Measurements from ENCODE around the gene UNC93B1. TPM values are rescaled to one million over a fixed set of nuclear protein-coding genes. Genes with fewer than 3 reads are reported as not detected.

Gene UNC93B1
- total and polyA plus RNA-seq, 2 of the 13 experiments (the other 11 are each of a cell fraction or from before 2014, with no cell fraction given): 8.8 to 18.9 TPM

DNA sequence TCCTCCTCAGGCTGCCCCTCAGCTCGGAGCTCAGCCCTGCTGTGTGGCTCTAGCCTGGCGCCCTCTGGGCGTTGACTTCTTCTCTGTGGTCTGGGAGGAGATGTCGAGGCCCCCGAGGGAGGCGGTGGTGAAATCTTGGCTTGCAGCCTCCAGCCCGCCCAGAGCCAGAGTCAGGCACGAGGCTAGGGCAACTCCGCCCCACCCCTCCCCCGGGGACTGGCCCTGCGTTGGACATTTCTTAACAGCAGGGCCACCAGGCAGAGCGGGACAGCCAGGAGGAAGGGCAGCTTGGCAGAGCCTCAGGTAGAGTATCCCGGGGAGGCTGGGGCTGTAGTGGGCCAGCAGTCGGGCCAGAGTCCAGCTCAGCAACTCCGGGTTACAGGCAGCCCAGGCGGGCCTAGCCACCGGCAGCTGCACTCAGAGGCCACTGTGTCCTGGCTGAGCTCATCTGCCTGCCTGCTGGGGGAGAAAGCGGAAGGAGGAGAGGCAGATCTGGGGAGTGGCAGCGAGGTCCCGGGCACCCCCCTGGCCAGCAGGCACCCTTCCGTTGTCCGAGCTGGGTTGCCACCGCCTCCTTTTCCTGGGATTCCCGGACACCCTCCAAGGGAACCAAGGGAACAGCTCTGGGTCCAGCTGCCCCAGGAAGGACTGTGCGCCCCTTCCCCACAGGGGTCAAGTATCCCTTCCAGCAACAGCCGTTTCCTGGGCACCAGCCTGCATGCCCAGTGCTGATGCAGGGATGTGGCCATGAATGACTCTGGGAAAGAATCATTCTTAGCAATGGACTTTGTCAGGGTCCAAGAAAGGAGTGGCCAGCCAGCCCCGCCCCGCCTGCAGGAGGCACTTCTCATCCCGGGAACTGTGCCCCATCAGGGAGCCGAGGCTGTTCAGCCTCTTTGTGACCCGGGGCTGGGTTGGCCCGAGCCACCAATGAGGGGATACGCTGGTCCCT is 6.5 kb upstream of the UNC93B1 start, which contains the start of gene ALDH3B1 (continued):
- TF ChIP-seq, protein P1, sequence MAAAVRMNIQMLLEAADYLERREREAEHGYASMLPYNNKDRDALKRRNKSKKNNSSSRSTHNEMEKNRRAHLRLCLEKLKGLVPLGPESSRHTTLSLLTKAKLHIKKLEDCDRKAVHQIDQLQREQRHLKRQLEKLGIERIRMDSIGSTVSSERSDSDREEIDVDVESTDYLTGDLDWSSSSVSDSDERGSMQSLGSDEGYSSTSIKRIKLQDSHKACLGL (CRISPR knock-in tag; IDR thresholded peaks at IDR 0.05): no peak
- 0 out of 2 replicates have a peak, but pooled peaks have one; percentile 47 for TF ChIP-seq ZNF543 (CRISPR knock-in tag; IDR thresholded peaks at IDR 0.05)
- TF ChIP-seq, protein P2, sequence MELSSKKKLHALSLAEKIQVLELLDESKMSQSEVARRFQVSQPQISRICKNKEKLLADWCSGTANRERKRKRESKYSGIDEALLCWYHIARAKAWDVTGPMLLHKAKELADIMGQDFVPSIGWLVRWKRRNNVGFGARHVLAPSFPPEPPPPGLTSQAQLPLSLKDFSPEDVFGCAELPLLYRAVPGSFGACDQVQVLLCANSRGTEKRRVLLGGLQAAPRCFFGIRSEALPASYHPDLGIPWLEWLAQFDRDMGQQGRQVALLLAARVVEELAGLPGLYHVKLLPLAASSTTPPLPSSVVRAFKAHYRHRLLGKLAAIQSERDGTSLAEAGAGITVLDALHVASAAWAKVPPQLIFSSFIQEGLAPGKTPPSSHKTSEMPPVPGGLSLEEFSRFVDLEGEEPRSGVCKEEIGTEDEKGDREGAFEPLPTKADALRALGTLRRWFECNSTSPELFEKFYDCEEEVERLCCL (CRISPR knock-in tag; IDR thresholded peaks at IDR 0.05; ENCODE audit: borderline replicate concordance): no peak
- no peak for TF ChIP-seq ZNF333 (CRISPR knock-in tag; IDR thresholded peaks at IDR 0.05; ENCODE audit: borderline replicate concordance)
- TF ChIP-seq ZNF224 (CRISPR knock-in tag; IDR thresholded peaks at IDR 0.05): 0 out of 2 replicates have a peak, but pooled peaks have one; percentile 49
- peak; percentile 80; the same call in 1 of the 2 replicates for TF ChIP-seq ZNF564 (CRISPR knock-in tag; IDR thresholded peaks at IDR 0.05)
- peak; percentile 59 for TF ChIP-seq SALL1 (CRISPR knock-in tag; IDR thresholded peaks at IDR 0.05)
- no peak for TF ChIP-seq ZNF710 (CRISPR knock-in tag; IDR thresholded peaks at IDR 0.05; ENCODE audit: borderline replicate concordance)
- TF ChIP-seq ZNF30 (CRISPR knock-in tag; IDR thresholded peaks at IDR 0.05): peak; percentile 38; the same call in 1 of the 2 replicates
- TF ChIP-seq RCOR2 (CRISPR knock-in tag; IDR thresholded peaks at IDR 0.05): 0 out of 2 replicates have a peak, but pooled peaks have one; percentile 16
- TF ChIP-seq ZNF577 (CRISPR knock-in tag; IDR thresholded peaks at IDR 0.05; ENCODE audit: borderline replicate concordance, low read depth): 0 out of 2 replicates have a peak, but pooled peaks have one; percentile 36
- TF ChIP-seq TFDP1 (CRISPR knock-in tag; IDR thresholded peaks at IDR 0.05; ENCODE audit: borderline replicate concordance): peak; percentile 78
- no peak for TF ChIP-seq ZNF354B (CRISPR knock-in tag; IDR thresholded peaks at IDR 0.05)
- TF ChIP-seq ZNF629 (CRISPR knock-in tag; conservative IDR thresholded peaks at IDR 0.05): peak; percentile 48; the same call in 1 of the 2 replicates
- no peak for TF ChIP-seq MAFF (IDR thresholded peaks at IDR 0.05; ENCODE audit: low read depth, low read length)
- no peak for TF ChIP-seq ARNT (IDR thresholded peaks at IDR 0.05)
- TF ChIP-seq SRSF1 (optimal IDR thresholded peaks at IDR 0.05; ENCODE audit: low read depth, low read length): peak; percentile 85
- TF ChIP-seq IKZF5 (CRISPR knock-in tag; IDR thresholded peaks at IDR 0.05): 0 out of 2 replicates have a peak, but pooled peaks have one; percentile 54
- TF ChIP-seq, protein P3, sequence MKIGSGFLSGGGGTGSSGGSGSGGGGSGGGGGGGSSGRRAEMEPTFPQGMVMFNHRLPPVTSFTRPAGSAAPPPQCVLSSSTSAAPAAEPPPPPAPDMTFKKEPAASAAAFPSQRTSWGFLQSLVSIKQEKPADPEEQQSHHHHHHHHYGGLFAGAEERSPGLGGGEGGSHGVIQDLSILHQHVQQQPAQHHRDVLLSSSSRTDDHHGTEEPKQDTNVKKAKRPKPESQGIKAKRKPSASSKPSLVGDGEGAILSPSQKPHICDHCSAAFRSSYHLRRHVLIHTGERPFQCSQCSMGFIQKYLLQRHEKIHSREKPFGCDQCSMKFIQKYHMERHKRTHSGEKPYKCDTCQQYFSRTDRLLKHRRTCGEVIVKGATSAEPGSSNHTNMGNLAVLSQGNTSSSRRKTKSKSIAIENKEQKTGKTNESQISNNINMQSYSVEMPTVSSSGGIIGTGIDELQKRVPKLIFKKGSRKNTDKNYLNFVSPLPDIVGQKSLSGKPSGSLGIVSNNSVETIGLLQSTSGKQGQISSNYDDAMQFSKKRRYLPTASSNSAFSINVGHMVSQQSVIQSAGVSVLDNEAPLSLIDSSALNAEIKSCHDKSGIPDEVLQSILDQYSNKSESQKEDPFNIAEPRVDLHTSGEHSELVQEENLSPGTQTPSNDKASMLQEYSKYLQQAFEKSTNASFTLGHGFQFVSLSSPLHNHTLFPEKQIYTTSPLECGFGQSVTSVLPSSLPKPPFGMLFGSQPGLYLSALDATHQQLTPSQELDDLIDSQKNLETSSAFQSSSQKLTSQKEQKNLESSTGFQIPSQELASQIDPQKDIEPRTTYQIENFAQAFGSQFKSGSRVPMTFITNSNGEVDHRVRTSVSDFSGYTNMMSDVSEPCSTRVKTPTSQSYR (CRISPR knock-in tag; IDR thresholded peaks at IDR 0.05; ENCODE audit: borderline replicate concordance): peak; percentile 49; the same call in 1 of the 2 replicates
